ENCODE results near the gene DMWD. TPM values are rescaled to one million over a fixed set of nuclear protein-coding genes. Genes with fewer than 3 reads are reported as not detected.

DMWD gene
- total and polyA plus RNA-seq, 2 of the 13 experiments (the other 11 are each of a cell fraction or from before 2014, with no cell fraction given), result 10.3 to 14.9 TPM

GRCh38 chr19:45817010-45817724 is 24.5 kb upstream of the DMWD start (continued):
- TF ChIP-seq CENPBD1 (CRISPR knock-in tag; IDR thresholded peaks at IDR 0.05; ENCODE audit: borderline replicate concordance, low read depth) (no peak), ZNF784 (CRISPR knock-in tag; IDR thresholded peaks at IDR 0.05; ENCODE audit: borderline replicate concordance) (no peak), ZBTB39 (CRISPR knock-in tag; IDR thresholded peaks at IDR 0.05) (no peak), ZNF605 (CRISPR knock-in tag; IDR thresholded peaks at IDR 0.05) (no peak), ARHGAP35 (CRISPR knock-in tag; IDR thresholded peaks at IDR 0.05; ENCODE audit: borderline replicate concordance) (no peak), CTCF (CRISPR knock-in tag; IDR thresholded peaks at IDR 0.05) (peak; percentile 95), ATF2 (CRISPR knock-in tag; IDR thresholded peaks at IDR 0.05) (no peak), SATB2 (CRISPR knock-in tag; IDR thresholded peaks at IDR 0.05) (no peak), ZNF773 (CRISPR knock-in tag; IDR thresholded peaks at IDR 0.05; ENCODE audit: borderline replicate concordance) (no peak), ZNF709 (CRISPR knock-in tag; IDR thresholded peaks at IDR 0.05) (no peak), BCL6 (CRISPR knock-in tag; IDR thresholded peaks at IDR 0.05) (no peak), NFE2L1 (CRISPR knock-in tag; IDR thresholded peaks at IDR 0.05; ENCODE audit: borderline replicate concordance) (no peak), ZNF460 (CRISPR knock-in tag; IDR thresholded peaks at IDR 0.05; ENCODE audit: borderline replicate concordance) (no peak), SIN3A (IDR thresholded peaks at IDR 0.05; ENCODE audit: borderline replicate concordance, low read depth, low read length) (no peak), ZFP1 (CRISPR knock-in tag; IDR thresholded peaks at IDR 0.05) (no peak), DZIP1 (CRISPR knock-in tag; IDR thresholded peaks at IDR 0.05) (no peak)
